GM12801 (cell line): Measurements from ENCODE around the gene TBC1D8B.

Source experiments
- TF ChIP-seq, protein P1 (sequence below): IDR thresholded peaks from one replicate; pipeline ENCODE4 v1.5.1; 2011; ENCODE audit warnings: control low read depth; ENCODE audit not compliant: insufficient read length; ENCODE audit errors: extremely low read depth

TBC1D8B gene

GRCh38 chrX:106811131-106811910 lies 8.8 kb downstream of the TBC1D8B start:
- TF ChIP-seq, protein P1, sequence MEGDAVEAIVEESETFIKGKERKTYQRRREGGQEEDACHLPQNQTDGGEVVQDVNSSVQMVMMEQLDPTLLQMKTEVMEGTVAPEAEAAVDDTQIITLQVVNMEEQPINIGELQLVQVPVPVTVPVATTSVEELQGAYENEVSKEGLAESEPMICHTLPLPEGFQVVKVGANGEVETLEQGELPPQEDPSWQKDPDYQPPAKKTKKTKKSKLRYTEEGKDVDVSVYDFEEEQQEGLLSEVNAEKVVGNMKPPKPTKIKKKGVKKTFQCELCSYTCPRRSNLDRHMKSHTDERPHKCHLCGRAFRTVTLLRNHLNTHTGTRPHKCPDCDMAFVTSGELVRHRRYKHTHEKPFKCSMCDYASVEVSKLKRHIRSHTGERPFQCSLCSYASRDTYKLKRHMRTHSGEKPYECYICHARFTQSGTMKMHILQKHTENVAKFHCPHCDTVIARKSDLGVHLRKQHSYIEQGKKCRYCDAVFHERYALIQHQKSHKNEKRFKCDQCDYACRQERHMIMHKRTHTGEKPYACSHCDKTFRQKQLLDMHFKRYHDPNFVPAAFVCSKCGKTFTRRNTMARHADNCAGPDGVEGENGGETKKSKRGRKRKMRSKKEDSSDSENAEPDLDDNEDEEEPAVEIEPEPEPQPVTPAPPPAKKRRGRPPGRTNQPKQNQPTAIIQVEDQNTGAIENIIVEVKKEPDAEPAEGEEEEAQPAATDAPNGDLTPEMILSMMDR: no peak

GRCh38 chrX:106862972-106863688 lies 60.7 kb downstream of the TBC1D8B start:
- TF ChIP-seq, protein P1: no peak

DNA sequence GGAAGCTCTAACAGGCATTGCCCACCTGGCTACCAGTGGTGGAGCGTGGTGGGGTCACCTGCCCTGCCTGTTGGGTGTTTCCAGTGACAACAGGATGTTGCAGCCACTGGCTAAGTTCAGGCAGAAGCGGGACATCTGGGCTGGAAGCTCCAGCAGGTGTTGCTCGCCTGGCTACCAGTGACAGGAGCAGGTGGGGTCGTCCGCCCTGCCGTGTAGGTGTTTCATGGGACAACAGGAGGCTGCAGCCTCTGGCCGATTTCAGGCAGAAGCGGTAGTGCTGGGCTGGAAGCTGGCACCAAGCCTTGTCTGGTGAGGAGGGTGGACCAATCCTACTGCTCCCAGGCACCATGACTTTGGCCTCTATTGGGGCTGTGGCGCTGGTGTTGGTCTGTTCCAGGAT lies 61.2 kb downstream of the TBC1D8B start:
- TF ChIP-seq, protein P1: no peak

- TF ChIP-seq, protein P1: no peak
These were observed 71.6 kb downstream of the TBC1D8B start for GRCh38 chrX:106874075-106874474.

DNA sequence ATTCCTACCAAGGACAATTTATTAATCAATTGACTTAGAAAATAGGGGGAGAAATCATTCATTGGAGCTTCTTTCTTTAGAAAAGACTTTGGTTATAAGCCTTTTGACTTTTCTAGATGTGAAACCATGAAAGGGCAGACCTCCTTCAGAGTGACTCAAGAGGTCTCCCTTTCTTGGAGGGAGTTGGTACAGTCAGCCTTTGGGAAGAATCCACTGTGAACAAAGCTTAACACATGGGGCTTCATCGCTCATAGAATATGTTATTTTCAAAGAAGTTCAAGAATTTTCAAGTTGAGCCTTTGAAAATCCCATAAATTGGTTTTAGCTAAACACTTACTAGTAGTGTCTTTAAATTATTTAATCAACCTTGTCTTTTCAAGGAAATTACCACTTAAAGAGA lies 72.7 kb downstream of the TBC1D8B start:
- TF ChIP-seq, protein P1: no peak

- TF ChIP-seq, protein P1: no peak
These were observed 87.0 kb downstream of the TBC1D8B start for GRCh38 chrX:106889468-106889867.

- TF ChIP-seq, protein P1: no peak
These were observed 89.4 kb downstream of the TBC1D8B start for GRCh38 chrX:106891762-106892460.
